Coronary artery (tissue), 2 donors: Measurements from ENCODE around the gene NXPE2.
"Not testable (repeated sequence)": the region's sequence is repeated elsewhere in the genome, so short reads cannot be mapped to it uniquely, and the experiment has no call there.

Source experiments
- DNase-seq: peaks from one replicate; pipeline ENCODE4 v3.0.0-alpha.2; 2017; ENCODE audit warnings: low spot score
- H3K27ac ChIP-seq, 2 donors: fragments of 200-600 bp; sonication (generic); one replicate each; pipeline ENCODE4 v1.5.1; 2016 to 2019
- H3K4me3 ChIP-seq: fragments of 200-600 bp; sonication (generic); 2 replicates; pipeline ENCODE4 v1.5.1; 2016; ENCODE audit warnings: mild to moderate bottlenecking, moderate library complexity
- CTCF ChIP-seq: fragments of 200-600 bp; sonication (generic); IDR thresholded peaks from one replicate; pipeline ENCODE4 v1.5.1; 2019; ENCODE audit warnings: antibody characterized with exemption

The NXPE2 gene

GRCh38 chr11:114678125-114679036 lies at the start of gene NXPE2:
TSS of gene NXPE2 (plus strand) at chr11:114678527. CDS start at chr11:114678576, 49 bp downstream.
- no peak for TF ChIP-seq CTCF
- H3K4me3 ChIP-seq = no peak within 1 kb of the TSS
- H3K27ac ChIP-seq = peak within 1 kb of the TSS in 1 of 2 donors; percentile 11
- DNase-seq = no peak

GRCh38 chr11:114631445-114631965 lies 46.8 kb upstream of the NXPE2 start:
- not testable (repeated sequence) for H3K27ac ChIP-seq, H3K4me3 ChIP-seq, DNase-seq

GRCh38 chr11:114639440-114639839 lies 38.9 kb upstream of the NXPE2 start:
- H3K4me3 ChIP-seq, H3K27ac ChIP-seq, DNase-seq: not testable (repeated sequence)

- no peak for DNase-seq
- no peak for TF ChIP-seq CTCF
Observed at GRCh38 chr11:114650661-114651060, 27.7 kb upstream of the NXPE2 start.

GRCh38 chr11:114651145-114651718 lies 27.1 kb upstream of the NXPE2 start:
- Histone ChIP-seq H3K27ac (no peak overlapping the region), H3K4me3 (no peak overlapping the region)
- no peak for TF ChIP-seq CTCF
- no peak for DNase-seq

More at GRCh38 chr11:114650661-114651060, 27.7 kb upstream of the NXPE2 start:
- Histone ChIP-seq H3K27ac (no peak overlapping the region), H3K4me3 (no peak overlapping the region)

- H3K27ac ChIP-seq = no peak overlapping the region
- DNase-seq = no peak
- TF ChIP-seq CTCF = no peak
- H3K4me3 ChIP-seq = no peak overlapping the region
Observed at GRCh38 chr11:114653148-114653547, 25.2 kb upstream of the NXPE2 start.

GRCh38 chr11:114664641-114665040 lies 13.7 kb upstream of the NXPE2 start:
- no peak for TF ChIP-seq CTCF
- Histone ChIP-seq H3K27ac (no peak overlapping the region), H3K4me3 (no peak overlapping the region)
- no peak for DNase-seq

GRCh38 chr11:114666760-114667159 lies 11.6 kb upstream of the NXPE2 start:
- no peak overlapping the region for H3K27ac ChIP-seq
- no peak for TF ChIP-seq CTCF
- DNase-seq = no peak
- no peak overlapping the region for H3K4me3 ChIP-seq
